Urothelium cell line (cell line): Measurements from ENCODE around the gene RPS19.
A peak's percentile ranks its signal among the peaks of the same experiment; 100 is the strongest.
"Not testable (repeated sequence)": the region's sequence is repeated elsewhere in the genome, so short reads cannot be mapped to it uniquely, and the experiment has no call there.

ENCODE experiments used
- DNase-seq: peaks from one replicate; pipeline ENCODE4 v3.0.0; 2011; ENCODE audit warnings: low spot score, mixed read lengths
- FAIRE-seq: peaks from 2 replicates; lab custom pipeline; 2011; peaks lifted over from hg19 to GRCh38; lab: Jason Lieb, UNC

Gene RPS19

GRCh38 chr19:41859213-41859617 is 840 bp upstream of the RPS19 start:
- no peak for DNase-seq
- FAIRE-seq, result no peak

GRCh38 chr19:41860419-41861115 is 512 bp downstream of the RPS19 start:
- FAIRE-seq (no peak), DNase-seq (no peak)

- DNase-seq (no peak), FAIRE-seq (no peak)
These were observed 1.2 kb downstream of the RPS19 start for GRCh38 chr19:41861116-41861768.

DNA sequence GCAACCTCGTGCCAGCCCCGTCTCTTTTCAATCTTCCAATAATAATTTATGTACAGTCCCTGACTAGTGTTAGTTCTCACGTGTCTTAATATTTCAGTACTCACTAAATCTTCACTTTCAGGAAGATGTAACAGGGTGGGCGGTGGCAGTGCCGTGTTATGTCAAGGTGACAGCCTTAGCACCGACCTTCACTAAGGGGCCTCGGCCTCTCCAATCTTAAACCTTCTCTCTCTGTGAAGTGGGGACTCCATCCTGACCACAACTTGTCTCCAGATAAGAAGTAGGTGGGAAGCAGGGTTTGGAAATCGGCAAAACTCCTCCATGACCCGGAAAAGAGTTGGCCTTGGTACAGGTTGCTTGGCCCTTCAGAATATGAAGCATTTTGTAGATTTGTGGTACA is 1.8 kb downstream of the RPS19 start:
- no peak for DNase-seq
- FAIRE-seq, result no peak

GRCh38 chr19:41862445-41862986 is 2.5 kb downstream of the RPS19 start:
- DNase-seq (no peak), FAIRE-seq (no peak)

DNA sequence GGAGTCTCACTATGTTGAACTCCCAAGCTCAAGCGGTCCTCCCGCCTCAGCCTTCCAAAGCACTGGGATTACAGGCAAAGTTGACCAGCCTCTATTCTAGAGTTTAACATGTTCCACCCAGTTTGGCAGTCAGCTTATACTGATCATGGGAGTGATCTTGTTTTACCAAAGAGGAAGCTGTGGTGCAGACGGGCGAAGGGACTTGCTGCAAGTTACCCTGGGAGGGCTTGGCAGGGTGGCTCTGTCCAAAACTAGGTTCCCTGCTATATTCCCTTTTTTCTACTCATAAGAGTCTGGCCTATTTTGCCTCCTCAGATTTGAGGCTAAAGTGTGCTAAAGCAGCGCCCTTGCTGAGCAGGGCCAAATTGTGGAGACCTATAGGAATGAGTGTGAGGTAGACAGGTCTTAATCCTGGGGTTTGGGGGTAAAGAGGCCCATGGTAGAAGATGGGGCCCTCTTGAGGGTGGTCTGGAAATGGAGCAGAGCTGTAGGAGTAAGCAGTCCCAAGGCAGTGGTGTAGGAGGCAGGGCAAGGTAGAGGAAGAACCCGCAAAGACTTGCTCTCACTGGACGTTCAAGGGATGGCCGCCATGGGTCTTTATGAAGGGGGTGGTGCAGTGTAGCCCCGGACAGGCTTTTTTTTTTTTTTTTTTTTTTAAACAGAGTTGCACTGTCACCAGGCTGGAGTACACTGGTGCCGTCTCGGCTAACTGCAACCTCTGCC is 3.3 kb downstream of the RPS19 start:
- DNase-seq, result no peak
- no peak for FAIRE-seq

- FAIRE-seq, result no peak
- DNase-seq, result no peak
These were observed 4.3 kb downstream of the RPS19 start for GRCh38 chr19:41864374-41864773.

DNA sequence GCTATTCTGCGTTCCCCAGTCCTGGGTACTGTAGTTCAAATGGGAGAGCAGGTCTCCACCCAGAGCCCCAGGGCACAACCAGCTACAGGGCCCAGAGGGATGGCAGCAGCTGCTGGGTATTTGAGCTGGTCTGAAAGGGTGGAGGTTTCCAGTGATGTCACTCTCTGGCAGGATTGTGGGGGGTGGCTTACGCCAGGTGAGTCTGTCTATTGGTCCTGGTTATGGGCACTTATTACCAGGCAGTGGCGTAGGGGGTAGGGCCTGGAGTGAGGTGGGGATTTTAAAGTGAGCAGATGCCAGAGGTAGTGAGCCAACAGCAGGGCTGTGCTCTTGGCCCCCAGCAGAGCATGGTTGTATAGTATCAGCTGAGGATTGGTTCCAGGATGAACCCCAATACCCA is 6.2 kb downstream of the RPS19 start:
- FAIRE-seq, result no peak

DNA sequence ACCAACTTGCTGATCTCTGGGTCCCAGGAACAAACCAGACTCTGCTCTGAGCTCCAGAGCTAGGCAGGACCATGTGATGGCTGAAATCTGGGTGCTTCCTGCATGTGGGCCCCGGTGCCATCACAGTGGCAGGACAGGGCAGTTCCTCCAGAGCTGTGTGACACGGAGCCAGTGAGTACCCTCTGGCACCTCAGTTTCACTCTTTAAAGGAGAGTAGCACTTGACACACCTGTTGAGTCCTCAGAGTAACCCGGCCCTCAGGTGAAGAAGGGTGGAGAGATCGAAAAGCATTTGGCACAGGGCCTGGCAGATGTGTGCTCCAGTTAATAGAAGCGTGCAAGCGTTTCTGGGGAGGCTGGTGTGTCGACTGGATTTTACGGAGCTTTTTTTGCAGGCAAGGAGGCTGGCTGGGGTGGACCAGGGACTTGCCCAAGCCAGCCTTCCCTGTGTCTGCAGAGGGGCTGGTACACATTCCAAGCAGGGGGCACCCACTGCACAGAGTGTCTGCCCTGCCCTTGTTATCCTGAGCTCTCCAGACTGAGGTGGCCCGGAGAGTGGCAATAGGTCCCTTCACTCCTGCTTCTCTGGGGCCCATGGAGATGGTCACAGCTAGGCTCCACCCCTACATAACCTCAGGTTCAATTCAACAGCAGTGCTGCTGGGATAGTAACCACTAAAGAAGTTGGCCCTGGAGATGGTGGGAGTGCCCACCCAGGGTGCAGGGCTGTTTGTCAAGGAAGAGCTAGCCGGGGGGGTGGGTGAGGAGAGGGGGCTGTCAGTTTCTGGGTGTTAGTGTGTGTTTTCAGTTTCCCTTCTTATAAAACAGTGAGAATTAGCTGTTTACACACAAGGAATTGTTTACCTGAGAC is 8.3 kb downstream of the RPS19 start:
- no peak for FAIRE-seq

More for the DNA sequence above, 6.2 kb downstream of the RPS19 start:
- no peak for DNase-seq

DNA sequence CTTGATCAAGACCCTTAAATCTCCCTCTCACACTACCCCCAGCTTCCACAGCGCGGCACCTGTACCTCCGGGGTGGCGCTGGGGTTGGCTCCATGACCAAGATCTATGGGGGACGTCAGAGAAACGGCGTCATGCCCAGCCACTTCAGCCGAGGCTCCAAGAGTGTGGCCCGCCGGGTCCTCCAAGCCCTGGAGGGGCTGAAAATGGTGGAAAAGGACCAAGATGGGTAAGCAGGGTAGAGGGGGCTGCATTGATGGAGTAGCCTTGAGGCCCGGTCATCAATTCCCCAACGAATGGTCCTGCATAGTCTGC is 8.9 kb downstream of the RPS19 start:
- no peak for FAIRE-seq
- DNase-seq, result no peak

More for the DNA sequence above, 8.3 kb downstream of the RPS19 start:
- DNase-seq, result no peak

GRCh38 chr19:41869374-41869955 is 9.4 kb downstream of the RPS19 start:
- no peak for FAIRE-seq
- no peak for DNase-seq

DNA sequence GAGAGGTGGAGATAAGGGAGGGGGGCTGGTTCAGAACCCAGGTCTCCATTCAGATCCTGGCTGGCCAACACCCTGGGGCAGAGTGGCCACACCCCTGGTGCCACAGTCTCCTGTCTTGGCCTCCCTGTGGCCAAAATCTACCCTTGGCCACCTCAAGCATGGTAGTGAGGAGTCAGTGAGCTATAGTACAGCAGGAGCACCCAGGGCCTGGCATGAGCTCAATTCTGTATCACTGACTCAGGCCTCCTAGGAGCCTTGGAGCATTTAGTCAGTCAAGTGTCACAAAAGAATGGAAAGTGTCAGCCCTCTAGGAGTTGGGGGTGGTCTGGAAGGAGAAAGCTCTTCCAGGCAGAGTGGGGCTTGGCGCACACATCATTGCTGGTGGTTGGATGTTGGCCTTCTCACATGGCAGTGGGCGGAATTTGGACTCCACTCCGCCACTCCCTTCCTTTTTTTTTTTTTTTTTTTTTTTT is 10.4 kb downstream of the RPS19 start:
- DNase-seq, result no peak
- no peak for FAIRE-seq

- DNase-seq, result no peak
- FAIRE-seq, result no peak
These were observed 11.7 kb downstream of the RPS19 start for GRCh38 chr19:41871573-41872383.

DNA sequence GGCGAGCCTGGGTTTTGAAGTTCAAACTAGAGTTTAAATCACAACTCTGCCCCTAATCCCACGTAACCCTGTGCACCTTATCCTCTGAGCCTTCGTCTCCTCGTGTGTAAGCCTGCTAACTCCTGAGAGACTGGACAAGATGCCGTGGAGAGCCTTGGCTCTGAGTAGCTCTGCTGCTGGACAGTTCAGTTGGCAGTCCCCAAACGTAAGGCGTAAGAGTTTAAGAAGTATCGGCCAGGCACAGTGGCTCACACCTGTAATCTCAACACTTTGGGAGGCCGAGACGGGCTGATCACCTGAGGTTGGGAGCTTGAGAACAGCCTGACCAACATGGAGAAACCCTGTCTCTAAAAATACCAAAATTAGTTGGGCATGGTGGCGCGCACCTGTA is 12.3 kb downstream of the RPS19 start:
- FAIRE-seq (no peak), DNase-seq (no peak)

DNA sequence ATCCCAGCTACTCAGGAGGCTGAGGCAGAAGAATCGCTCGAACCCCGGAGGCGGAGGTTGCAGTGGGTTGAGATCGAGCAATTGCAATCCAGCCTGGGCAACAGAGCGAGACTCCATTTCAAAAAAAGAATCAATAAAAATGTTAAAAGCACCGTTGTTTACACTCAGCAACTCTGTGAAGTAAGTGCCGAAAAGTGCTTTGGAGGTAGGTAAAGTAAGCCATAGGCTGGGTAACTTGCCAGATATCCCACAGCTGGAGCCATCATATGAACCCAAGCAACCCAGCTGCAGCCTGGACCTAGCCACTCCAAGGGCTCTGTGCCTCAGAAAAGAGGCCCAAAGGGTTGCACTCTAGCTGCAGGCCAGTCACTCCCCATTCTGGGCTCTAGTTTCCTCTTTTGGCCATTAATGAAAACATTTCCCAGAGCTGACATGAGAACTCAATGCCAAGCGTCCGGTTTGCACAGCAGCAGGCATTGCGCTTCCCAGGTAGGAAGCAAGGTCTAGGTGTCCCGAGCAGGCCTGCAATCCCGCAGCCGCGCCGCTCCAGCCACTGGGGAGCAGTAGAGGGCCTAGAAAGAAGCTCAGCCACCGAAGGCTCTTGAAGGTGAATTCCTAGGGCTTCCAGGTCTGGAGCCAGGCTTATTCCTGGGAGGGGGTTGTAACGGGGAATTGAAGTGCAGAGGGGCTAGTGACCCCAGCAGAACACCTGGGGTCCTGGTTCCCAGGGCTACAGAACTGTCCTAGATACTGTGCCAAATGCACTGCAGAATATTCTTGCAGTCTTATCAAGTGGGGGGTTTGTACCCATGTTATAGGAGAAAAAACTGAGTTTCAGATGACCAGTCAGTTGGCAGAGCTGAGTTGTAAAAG is 13.0 kb downstream of the RPS19 start:
- FAIRE-seq (no peak), DNase-seq (peak; percentile 57)

DNA sequence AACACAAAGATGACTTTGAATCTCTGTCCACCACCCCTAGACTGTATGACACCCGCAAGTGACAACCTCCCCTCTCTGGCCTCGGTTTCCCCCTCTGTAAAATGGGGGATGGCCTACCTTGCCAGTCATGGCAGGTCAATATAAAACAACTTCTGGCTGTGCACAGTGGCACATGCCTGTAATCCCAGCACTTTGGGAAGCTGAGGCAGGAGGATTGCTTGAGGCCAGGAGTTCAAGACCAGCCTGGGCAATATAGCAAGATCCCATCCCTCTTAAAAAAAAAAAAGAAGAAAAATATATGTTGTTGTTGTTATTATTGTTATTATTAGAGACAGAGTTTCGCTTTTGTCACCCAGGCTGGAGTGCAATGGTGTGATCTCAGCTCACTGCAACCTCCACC is 15.9 kb downstream of the RPS19 start:
- DNase-seq, FAIRE-seq: not testable (repeated sequence)

DNA sequence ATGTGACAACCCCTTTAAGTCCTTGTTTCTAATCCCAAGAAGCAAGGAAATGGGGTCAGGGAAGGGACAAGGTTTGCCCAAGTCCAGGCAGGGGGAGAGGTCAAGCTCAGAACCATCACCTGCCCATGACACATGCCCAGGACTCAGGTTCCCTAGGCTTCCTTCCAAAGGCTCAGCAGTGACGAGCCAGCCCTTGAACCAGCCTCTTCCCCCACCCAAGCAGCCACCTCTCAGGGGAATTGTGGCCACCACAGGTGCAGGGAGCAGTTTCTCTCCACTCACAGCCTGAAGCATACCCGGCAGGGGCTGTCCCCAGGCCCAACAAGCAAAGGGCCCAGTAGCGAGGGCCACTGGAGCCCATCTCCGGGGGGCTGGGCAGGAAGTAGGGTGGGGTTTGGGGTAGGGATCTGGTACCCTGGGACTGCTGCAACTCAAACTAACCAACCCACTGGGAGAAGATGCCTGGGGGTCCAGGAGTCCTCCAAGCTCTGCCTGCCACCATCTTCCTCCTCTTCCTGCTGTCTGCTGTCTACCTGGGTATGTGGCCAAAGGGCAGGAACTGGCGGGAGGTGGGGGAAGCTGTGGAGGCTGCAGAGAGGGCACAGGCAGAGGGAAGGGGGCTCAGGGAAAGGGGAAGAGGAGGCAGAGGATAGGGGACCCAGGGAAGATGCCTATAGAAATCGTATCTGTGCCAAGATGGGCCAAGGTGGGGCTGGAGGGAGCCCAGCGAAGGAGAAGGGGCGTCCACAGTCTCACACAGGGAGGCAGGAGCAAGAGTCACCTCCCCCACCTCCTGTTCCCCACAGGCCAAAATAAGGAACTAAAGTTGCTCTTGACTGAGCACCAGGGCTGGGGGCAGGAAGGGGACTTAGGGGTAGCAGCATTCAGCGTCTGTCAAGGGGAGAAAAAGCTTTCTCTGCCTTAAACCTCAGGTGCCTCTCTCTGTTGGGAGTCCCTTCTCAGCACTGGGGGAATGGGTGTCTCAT is 17.1 kb downstream of the RPS19 start, which contains the start of gene CD79A:
Gene CD79A, plus strand, starts transcription at position 433 of the 986 bp plus-strand sequence. Its CDS starts 26 bp downstream, at position 459.
- no peak for DNase-seq
- FAIRE-seq, result no peak
